Inflammatory macrophage treated with lipopolysaccharide for 1 hour (primary cell): ENCODE measurements around the gene HAGHL.

Source experiments
- DNase-seq, 2 donors: peaks; one replicate each; pipeline ENCODE4 v3.0.0-alpha.2; 2020 to 2022

HAGHL gene

GRCh38 chr16:722835-723633 is 3.9 kb upstream of the HAGHL start:
- no peak for DNase-seq

- no peak for DNase-seq
Measured at GRCh38 chr16:723695-724094, 3.2 kb upstream of the HAGHL start.

- no peak for DNase-seq
Measured at GRCh38 chr16:724188-725040, 2.5 kb upstream of the HAGHL start.

- no peak for DNase-seq
Measured at GRCh38 chr16:725041-725376, 1.9 kb upstream of the HAGHL start.

GRCh38 chr16:725463-726187 is 1.3 kb upstream of the HAGHL start:
- DNase-seq = no peak

- no peak for DNase-seq
Measured at GRCh38 chr16:726188-726437, 793 bp upstream of the HAGHL start.

GRCh38 chr16:727291-727977 is 528 bp downstream of the HAGHL start:
- peak; percentile 31 to 55 for DNase-seq

- DNase-seq = peak; percentile 27 to 56
Measured at GRCh38 chr16:728131-728889, 1.4 kb downstream of the HAGHL start.

GRCh38 chr16:728890-729744 is 2.2 kb downstream of the HAGHL start:
- DNase-seq = no peak

- DNase-seq = no peak
Measured at GRCh38 chr16:729768-730665, 3.1 kb downstream of the HAGHL start.

GRCh38 chr16:730666-731509 is 4.0 kb downstream of the HAGHL start:
- no peak for DNase-seq

GRCh38 chr16:732332-732731 is 5.4 kb downstream of the HAGHL start:
- DNase-seq = no peak

GRCh38 chr16:732936-733335 is 6.0 kb downstream of the HAGHL start:
- no peak for DNase-seq

- DNase-seq = no peak
Measured at GRCh38 chr16:733382-734207, 6.7 kb downstream of the HAGHL start.

GRCh38 chr16:734208-734980 is 7.5 kb downstream of the HAGHL start:
- no peak for DNase-seq

- no peak for DNase-seq
Measured at GRCh38 chr16:734981-735881, 8.3 kb downstream of the HAGHL start.
